ENCODE measurements around the gene PTTG1IP2.

Gene PTTG1IP2

GRCh38 chr7:90520484-90520883, 51.0 kb downstream of the PTTG1IP2 start:
- no peaks in the 10 kb centered on the region for H3K4me1 ChIP-seq
- H3K36me3 ChIP-seq: no peaks in the 10 kb centered on the region
- DNase-seq: no peak
- no peaks in the 10 kb centered on the region for H3K9me3 ChIP-seq
- no peak for TF ChIP-seq CTCF (IDR thresholded peaks at IDR 0.05; ENCODE audit: low read depth, low read length)
- no peak overlapping the region for H3K4me3 ChIP-seq (ENCODE audit: low read depth, low read length)
- H3K27me3 ChIP-seq: no peaks in the 10 kb centered on the region

GRCh38 chr7:90530263-90530662, 60.8 kb downstream of the PTTG1IP2 start:
- Histone ChIP-seq H3K4me3 (ENCODE audit: low read depth, low read length) (no peak overlapping the region), H3K9me3 (no peaks in the 10 kb centered on the region), H3K4me1 (no peaks in the 10 kb centered on the region), H3K36me3 (no peaks in the 10 kb centered on the region), H3K27me3 (no peaks in the 10 kb centered on the region)
- DNase-seq: no peak
- no peak for TF ChIP-seq CTCF (IDR thresholded peaks at IDR 0.05; ENCODE audit: low read depth, low read length)

- no peaks in the 10 kb centered on the region for H3K4me1 ChIP-seq
- no peaks in the 10 kb centered on the region for H3K9me3 ChIP-seq
- TF ChIP-seq CTCF (IDR thresholded peaks at IDR 0.05; ENCODE audit: low read depth, low read length): no peak
- no peaks in the 10 kb centered on the region for H3K27me3 ChIP-seq
- no peak overlapping the region for H3K4me3 ChIP-seq (ENCODE audit: low read depth, low read length)
- H3K36me3 ChIP-seq: no peaks in the 10 kb centered on the region
- DNase-seq: no peak
These were observed 62.9 kb downstream of the PTTG1IP2 start for GRCh38 chr7:90532231-90532929.

- Histone ChIP-seq H3K36me3 (no peaks in the 10 kb centered on the region), H3K27me3 (no peaks in the 10 kb centered on the region), H3K4me1 (no peaks in the 10 kb centered on the region), H3K4me3 (ENCODE audit: low read depth, low read length) (no peak overlapping the region), H3K9me3 (no peaks in the 10 kb centered on the region)
- no peak for DNase-seq
- TF ChIP-seq CTCF (IDR thresholded peaks at IDR 0.05; ENCODE audit: low read depth, low read length): no peak
These were observed 67.0 kb downstream of the PTTG1IP2 start for GRCh38 chr7:90536449-90536848.

- Histone ChIP-seq H3K4me1 (no peaks in the 10 kb centered on the region), H3K4me3 (ENCODE audit: low read depth, low read length) (no peak overlapping the region), H3K36me3 (no peaks in the 10 kb centered on the region), H3K9me3 (no peaks in the 10 kb centered on the region), H3K27me3 (no peaks in the 10 kb centered on the region)
- no peak for DNase-seq
- no peak for TF ChIP-seq CTCF (IDR thresholded peaks at IDR 0.05; ENCODE audit: low read depth, low read length)
These were observed 69.0 kb downstream of the PTTG1IP2 start for GRCh38 chr7:90538405-90538804.

GRCh38 chr7:90540406-90540805, 71.0 kb downstream of the PTTG1IP2 start:
- Histone ChIP-seq H3K36me3 (no peaks in the 10 kb centered on the region), H3K4me1 (no peaks in the 10 kb centered on the region), H3K4me3 (ENCODE audit: low read depth, low read length) (no peak overlapping the region), H3K9me3 (no peaks in the 10 kb centered on the region), H3K27me3 (no peaks in the 10 kb centered on the region)
- no peak for DNase-seq
- no peak for TF ChIP-seq CTCF (IDR thresholded peaks at IDR 0.05; ENCODE audit: low read depth, low read length)

Measured in BE2C (cell line).